SU-DHL-6 (cell line): ENCODE measurements around the gene HNRNPUL1.

Source experiments
- H2AFZ ChIP-seq: fragments of 200-600 bp; sonication (generic); 2 replicates; pipeline ENCODE4 v1.6.1; 2014; ENCODE audit warnings: low read depth, mild to moderate bottlenecking, moderate library complexity, mixed read lengths, antibody characterized with exemption, low read length; ENCODE audit not compliant: severe bottlenecking
- H3F3A ChIP-seq: fragments of 200-600 bp; shearing (Covaris generic); 2 replicates; pipeline ENCODE4 v1.6.0; 2016; ENCODE audit warnings: antibody characterized with exemption, mild to moderate bottlenecking; ENCODE audit not compliant: insufficient read depth
- H3K27ac ChIP-seq: fragments of 200-600 bp; sonication (generic); 2 replicates; pipeline ENCODE4 v1.5.1; 2016; ENCODE audit warnings: low read depth, mild to moderate bottlenecking, low read length, moderate library complexity, mixed read lengths
- H3K27me3 ChIP-seq: fragments of 200-600 bp; sonication (generic), shearing (Covaris generic); 2 replicates; pipeline ENCODE4 v1.6.0; 2014; ENCODE audit warnings: mild to moderate bottlenecking, low read length
- H3K36me3 ChIP-seq: fragments of 200-600 bp; sonication (generic); 2 replicates; pipeline ENCODE4 v1.6.1; 2014; ENCODE audit warnings: mild to moderate bottlenecking, low read length, mixed read lengths
- H3K4me2 ChIP-seq: fragments of 300-600, 200-600 bp; shearing (Covaris generic), sonication (generic); 2 replicates; pipeline ENCODE4 v1.6.0; 2014; ENCODE audit warnings: low read length, low read depth, mild to moderate bottlenecking; ENCODE audit not compliant: poor library complexity, severe bottlenecking
- H3K4me3 ChIP-seq: fragments of 200-600 bp; sonication (generic); 2 replicates; pipeline ENCODE4 v1.5.1; 2014; ENCODE audit warnings: antibody characterized with exemption, low read length, mild to moderate bottlenecking, mixed read lengths; ENCODE audit not compliant: insufficient read depth, poor library complexity, severe bottlenecking
- H3K79me2 ChIP-seq: fragments of 200-600 bp; sonication (generic); 2 replicates; pipeline ENCODE4 v1.6.1; 2014; ENCODE audit warnings: mild to moderate bottlenecking, low read length, moderate library complexity; ENCODE audit not compliant: insufficient read depth
- H3K9ac ChIP-seq: fragments of 200-600 bp; sonication (generic); 2 replicates; pipeline ENCODE4 v1.7.0; 2014; ENCODE audit warnings: mild to moderate bottlenecking, low read length
- H3K9me2 ChIP-seq: fragments of 200-600 bp; sonication (generic); replicated peaks from 2 replicates; pipeline ENCODE4 v1.6.1; 2014; ENCODE audit warnings: low read length; ENCODE audit not compliant: insufficient read depth
- H3K9me3 ChIP-seq: fragments of 200-600 bp; sonication (generic); 2 replicates; pipeline ENCODE4 v1.6.1; 2014; ENCODE audit warnings: low read length, mixed read lengths; ENCODE audit not compliant: insufficient read depth
- H4K20me1 ChIP-seq: fragments of 200-600 bp; sonication (generic); 2 replicates; pipeline ENCODE4 v1.6.1; 2014; ENCODE audit warnings: low read depth, mild to moderate bottlenecking, antibody characterized with exemption, low read length, moderate library complexity, mixed read lengths
- EZH2phosphoT487 ChIP-seq: fragments of 200-600 bp; sonication (generic), shearing (Covaris generic); conservative IDR thresholded peaks from 2 replicates; pipeline ENCODE4 v1.6.1; 2018; ENCODE audit warnings: mild to moderate bottlenecking, antibody characterized with exemption, low read length, moderate library complexity, mixed read lengths
- TF ChIP-seq, protein P1 (sequence below): fragments of 200-600 bp; sonication (generic); IDR thresholded peaks from one replicate; pipeline ENCODE4 v1.5.1; 2017; ENCODE audit warnings: antibody characterized with exemption, mild to moderate bottlenecking, low read length, moderate library complexity; ENCODE audit not compliant: insufficient read depth, poor library complexity, severe bottlenecking

The HNRNPUL1 gene

DNA sequence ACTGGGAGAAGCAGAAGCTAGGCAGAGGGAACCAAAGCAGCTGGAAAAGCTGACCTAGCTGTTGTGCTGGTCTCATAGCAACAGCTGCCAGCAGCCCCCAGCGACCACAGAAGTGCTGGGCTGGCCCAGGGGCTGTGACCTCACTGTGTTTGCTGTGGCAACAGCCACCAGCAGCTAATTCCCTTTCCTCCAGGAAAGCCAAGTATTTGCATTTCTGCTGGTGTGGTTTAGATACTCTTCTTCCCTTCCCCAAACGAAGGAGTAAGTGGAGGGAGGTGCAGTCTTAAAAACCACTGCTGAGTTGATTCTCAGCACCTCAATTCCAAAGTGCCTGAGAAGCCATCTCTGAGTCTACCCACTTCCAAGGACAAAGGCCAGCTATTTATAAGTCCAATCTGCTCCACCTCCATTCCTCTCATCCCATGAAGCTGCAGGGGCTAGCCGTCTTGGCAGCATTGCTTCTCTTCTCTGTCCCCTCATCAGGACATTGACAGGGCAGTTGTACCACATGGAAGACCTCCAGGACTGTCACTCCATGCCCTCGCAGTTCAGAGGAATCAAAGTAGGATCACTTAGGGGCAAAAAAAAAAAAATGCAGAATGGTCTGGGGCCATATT lies 34.3 kb downstream of the HNRNPUL1 start:
- no peaks in the 10 kb centered on the region for H3K27me3 ChIP-seq
- H3F3A ChIP-seq: no peaks in the 10 kb centered on the region
- no peaks in the 10 kb centered on the region for H3K9me3 ChIP-seq
- 0 out of 2 replicates have a peak, but pooled peaks cover 3% of the 10 kb centered on the region for H3K79me2 ChIP-seq
- H3K4me2 ChIP-seq: no peak overlapping the region
- peaks cover 32% of the 10 kb centered on the region; the same call in 1 of the 2 replicates for H3K36me3 ChIP-seq
- no peak overlapping the region for H3K4me3 ChIP-seq
- no peaks in the 10 kb centered on the region for H3K9me2 ChIP-seq
- TF ChIP-seq, protein P1, sequence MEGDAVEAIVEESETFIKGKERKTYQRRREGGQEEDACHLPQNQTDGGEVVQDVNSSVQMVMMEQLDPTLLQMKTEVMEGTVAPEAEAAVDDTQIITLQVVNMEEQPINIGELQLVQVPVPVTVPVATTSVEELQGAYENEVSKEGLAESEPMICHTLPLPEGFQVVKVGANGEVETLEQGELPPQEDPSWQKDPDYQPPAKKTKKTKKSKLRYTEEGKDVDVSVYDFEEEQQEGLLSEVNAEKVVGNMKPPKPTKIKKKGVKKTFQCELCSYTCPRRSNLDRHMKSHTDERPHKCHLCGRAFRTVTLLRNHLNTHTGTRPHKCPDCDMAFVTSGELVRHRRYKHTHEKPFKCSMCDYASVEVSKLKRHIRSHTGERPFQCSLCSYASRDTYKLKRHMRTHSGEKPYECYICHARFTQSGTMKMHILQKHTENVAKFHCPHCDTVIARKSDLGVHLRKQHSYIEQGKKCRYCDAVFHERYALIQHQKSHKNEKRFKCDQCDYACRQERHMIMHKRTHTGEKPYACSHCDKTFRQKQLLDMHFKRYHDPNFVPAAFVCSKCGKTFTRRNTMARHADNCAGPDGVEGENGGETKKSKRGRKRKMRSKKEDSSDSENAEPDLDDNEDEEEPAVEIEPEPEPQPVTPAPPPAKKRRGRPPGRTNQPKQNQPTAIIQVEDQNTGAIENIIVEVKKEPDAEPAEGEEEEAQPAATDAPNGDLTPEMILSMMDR: no peak
- no peak for TF ChIP-seq EZH2phosphoT487
- no peak overlapping the region for H2AFZ ChIP-seq
- H3K27ac ChIP-seq: no peak overlapping the region
- peaks cover 4% of the 10 kb centered on the region; the same call in 1 of the 2 replicates for H4K20me1 ChIP-seq
- H3K9ac ChIP-seq: no peak overlapping the region

GRCh38 chr19:41299046-41299754 lies 35.0 kb downstream of the HNRNPUL1 start:
- Histone ChIP-seq H3K27me3 (no peaks in the 10 kb centered on the region), H3K9me3 (no peaks in the 10 kb centered on the region), H3K79me2 (0 out of 2 replicates have a peak, but pooled peaks cover 3% of the 10 kb centered on the region), H3K9me2 (no peaks in the 10 kb centered on the region), H3K9ac (no peak overlapping the region), H3K4me2 (no peak overlapping the region), H4K20me1 (peaks cover 4% of the 10 kb centered on the region; the same call in 1 of the 2 replicates), H3F3A (no peaks in the 10 kb centered on the region), H3K4me3 (no peak overlapping the region), H2AFZ (no peak overlapping the region), H3K27ac (no peak overlapping the region), H3K36me3 (peaks cover 27% of the 10 kb centered on the region; the same call in 1 of the 2 replicates)
- TF ChIP-seq EZH2phosphoT487: no peak
- TF ChIP-seq, protein P1: no peak

DNA sequence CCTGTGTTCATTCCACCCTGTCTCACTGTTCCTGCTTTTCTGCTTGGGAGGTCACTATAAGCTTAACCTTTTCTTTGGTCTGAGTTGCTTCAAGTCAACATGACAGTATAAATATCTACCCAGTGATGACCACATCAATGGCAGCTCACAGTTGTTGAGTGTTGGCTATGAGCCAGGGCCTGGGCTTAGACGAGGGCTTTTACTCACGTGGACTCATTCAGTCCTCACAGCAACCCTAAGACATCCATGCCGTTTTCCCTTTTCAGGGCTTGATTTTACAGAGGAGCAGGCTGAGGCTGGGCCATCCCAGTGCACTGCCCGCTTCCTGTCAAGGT lies 35.5 kb downstream of the HNRNPUL1 start:
- TF ChIP-seq EZH2phosphoT487: no peak
- no peak overlapping the region for H3K9ac ChIP-seq

DNA sequence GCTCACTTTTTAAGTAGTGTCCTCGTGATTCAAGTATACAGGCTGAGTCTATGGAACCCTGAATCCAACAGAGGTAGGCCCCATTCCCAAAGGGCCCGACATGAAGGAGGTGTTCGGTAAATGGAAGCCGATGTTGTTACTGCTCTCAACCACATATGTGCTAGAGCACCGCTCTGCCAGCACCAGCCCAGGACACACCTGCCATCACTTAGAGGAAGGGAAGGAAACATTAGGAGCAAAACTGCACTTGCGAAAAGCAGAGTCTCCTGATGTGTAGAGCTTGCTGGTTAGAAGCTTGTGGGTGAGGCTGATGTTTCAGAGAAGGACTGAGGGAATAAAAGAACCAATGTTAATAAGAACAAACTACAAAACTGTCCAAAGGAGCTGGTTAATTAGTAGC lies 36.4 kb downstream of the HNRNPUL1 start:
- H2AFZ ChIP-seq: no peak overlapping the region
- no peaks in the 10 kb centered on the region for H3K9me3 ChIP-seq
- no peaks in the 10 kb centered on the region for H3K79me2 ChIP-seq
- H3F3A ChIP-seq: 0 out of 2 replicates have a peak, but pooled peaks cover 4% of the 10 kb centered on the region
- no peaks in the 10 kb centered on the region for H3K9me2 ChIP-seq
- no peak for TF ChIP-seq EZH2phosphoT487
- TF ChIP-seq, protein P1: no peak
- H3K27me3 ChIP-seq: no peaks in the 10 kb centered on the region
- no peak overlapping the region for H3K4me2 ChIP-seq
- H3K4me3 ChIP-seq: no peak overlapping the region
- H3K9ac ChIP-seq: no peak overlapping the region
- no peak overlapping the region for H3K27ac ChIP-seq
- no peaks in the 10 kb centered on the region for H4K20me1 ChIP-seq
- H3K36me3 ChIP-seq: peaks cover 27% of the 10 kb centered on the region; the same call in 1 of the 2 replicates

More for the DNA sequence above, 35.5 kb downstream of the HNRNPUL1 start:
- Histone ChIP-seq H3F3A (0 out of 2 replicates have a peak, but pooled peaks cover 3% of the 10 kb centered on the region), H3K9me2 (no peaks in the 10 kb centered on the region), H3K27ac (no peak overlapping the region), H4K20me1 (peaks cover 4% of the 10 kb centered on the region; the same call in 1 of the 2 replicates), H2AFZ (no peak overlapping the region), H3K4me3 (no peak overlapping the region), H3K27me3 (no peaks in the 10 kb centered on the region), H3K79me2 (0 out of 2 replicates have a peak, but pooled peaks cover 3% of the 10 kb centered on the region), H3K4me2 (no peak overlapping the region), H3K9me3 (no peaks in the 10 kb centered on the region), H3K36me3 (peaks cover 29% of the 10 kb centered on the region; the same call in 1 of the 2 replicates)
